ENCODE results near the gene ARHGAP32.

The ARHGAP32 gene

DNA sequence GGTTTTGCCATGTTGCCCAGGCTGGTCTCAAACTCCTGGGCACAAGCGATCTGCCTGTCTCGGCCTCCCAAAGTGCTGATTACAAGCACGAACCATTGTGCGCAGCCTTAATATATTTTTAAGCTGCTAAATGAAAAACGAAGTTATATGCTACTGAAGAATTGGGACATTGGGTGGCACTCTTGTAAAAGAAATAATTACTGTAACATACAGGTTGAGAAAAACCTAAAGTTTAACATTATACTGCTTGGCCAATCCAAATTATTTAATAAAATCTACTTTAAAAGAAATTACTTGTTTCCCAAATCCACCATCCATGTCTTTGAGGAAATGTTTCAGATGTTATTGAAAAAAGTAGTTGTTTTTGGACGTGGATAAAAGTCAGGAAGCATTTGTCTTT is 37.9 kb upstream of the ARHGAP32 start:
- POLR2A ChIA-PET = no interaction called here
- CTCF ChIA-PET = interaction anchor here (0.9 kb wide), 1 partner anchor 102 kb away, joined by 3 read pairs; no protein-coding TSS in a partner anchor
- no peak for DNase-seq (ENCODE audit: extremely low spot score)
- no peak for TF ChIP-seq CTCF (IDR thresholded peaks at IDR 0.05; ENCODE audit: control extremely low read depth, extremely low read depth, low read depth, missing control alignments)

DNA sequence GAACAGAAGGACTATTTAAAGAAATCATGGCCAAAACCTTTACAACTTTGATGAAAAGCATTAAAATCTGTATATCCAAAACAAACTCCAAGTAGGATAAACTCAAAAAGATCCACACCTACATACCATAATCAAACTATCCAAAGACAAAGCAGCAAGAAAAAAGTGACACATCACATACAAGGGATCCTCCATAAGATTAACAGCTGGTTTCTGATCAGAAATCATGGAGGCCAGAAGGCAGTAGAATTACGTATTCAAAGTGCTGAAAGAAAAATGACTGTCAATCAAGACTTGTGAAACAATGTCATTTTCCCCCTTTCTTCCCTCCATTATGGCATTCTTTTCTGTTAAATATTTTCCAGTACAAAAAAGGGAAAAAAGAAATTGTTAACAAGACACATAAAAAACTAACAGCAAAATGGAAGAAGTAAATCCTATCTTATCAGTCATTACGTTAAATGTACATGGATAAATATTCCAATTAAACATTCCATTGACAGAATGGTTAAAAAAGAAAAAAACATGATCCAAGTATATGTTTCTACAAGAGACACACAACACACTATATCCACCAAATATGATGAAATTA is 34.2 kb upstream of the ARHGAP32 start:
- CTCF ChIA-PET = no interaction called here

GRCh38 chr11:129225190-129225589 is 33.1 kb upstream of the ARHGAP32 start:
- TF ChIP-seq CTCF (IDR thresholded peaks at IDR 0.05; ENCODE audit: control extremely low read depth, extremely low read depth, low read depth, missing control alignments) = no peak
- POLR2A ChIA-PET = no interaction called here
- DNase-seq (ENCODE audit: extremely low spot score) = no peak
- CTCF ChIA-PET = no interaction called here

More for the DNA sequence above, 34.2 kb upstream of the ARHGAP32 start:
- TF ChIP-seq CTCF (IDR thresholded peaks at IDR 0.05; ENCODE audit: control extremely low read depth, extremely low read depth, low read depth, missing control alignments) = no peak
- no peak for DNase-seq (ENCODE audit: extremely low spot score)
- POLR2A ChIA-PET = no interaction called here

DNA sequence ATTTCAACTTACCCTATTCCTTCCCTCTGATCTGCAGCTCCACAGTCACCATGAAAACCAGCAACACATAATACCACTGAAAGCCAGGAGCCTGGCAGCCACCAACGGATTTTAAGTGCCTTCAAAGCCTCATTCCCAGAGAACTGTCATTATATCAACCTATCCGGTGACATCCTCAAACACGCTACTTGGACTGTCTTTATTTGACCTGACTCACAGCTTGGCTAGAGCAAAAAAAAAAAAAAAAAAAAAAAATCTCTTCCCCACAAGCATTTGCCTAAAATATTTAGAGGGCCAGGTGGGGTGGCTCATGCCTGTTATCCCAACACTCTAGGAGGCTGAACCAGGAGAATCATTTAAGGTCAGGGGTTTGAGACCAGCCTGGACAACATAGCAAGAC is 32.4 kb upstream of the ARHGAP32 start:
- POLR2A ChIA-PET = no interaction called here

DNA sequence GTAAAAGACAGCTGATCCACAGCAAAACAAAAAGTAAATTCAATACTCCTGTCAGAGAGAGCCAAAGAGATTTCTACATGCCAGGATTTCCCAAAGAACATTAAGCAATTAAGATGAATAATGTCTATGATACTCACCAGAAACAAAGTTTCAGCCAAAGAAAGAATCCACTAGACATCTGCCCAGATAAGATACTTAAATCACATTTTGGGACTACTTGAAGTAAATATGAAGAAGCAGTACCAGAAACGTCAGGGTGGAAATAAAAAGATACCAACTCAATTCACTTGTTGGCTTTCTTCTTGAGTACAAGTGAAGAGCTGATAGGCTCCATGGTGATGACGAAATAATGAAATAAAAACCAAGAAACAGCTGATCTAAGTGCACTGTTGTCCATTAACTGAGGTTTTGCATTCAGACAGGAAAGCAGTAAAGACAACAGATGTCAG is 31.6 kb upstream of the ARHGAP32 start:
- no peak for TF ChIP-seq CTCF (IDR thresholded peaks at IDR 0.05; ENCODE audit: control extremely low read depth, extremely low read depth, low read depth, missing control alignments)
- ChIA-PET CTCF (interaction anchor here (1.2 to 2.5 kb wide), 2 partner anchors 14 to 19 kb away, joined by 5 to 8 read pairs; no protein-coding TSS in a partner anchor), POLR2A (no interaction called here)
- DNase-seq (ENCODE audit: extremely low spot score) = no peak

More for the DNA sequence above, 32.4 kb upstream of the ARHGAP32 start:
- TF ChIP-seq CTCF (IDR thresholded peaks at IDR 0.05; ENCODE audit: control extremely low read depth, extremely low read depth, low read depth, missing control alignments) = no peak
- CTCF ChIA-PET = interaction anchor here (2.5 kb wide), 1 partner anchor 18 kb away, joined by 8 read pairs; no protein-coding TSS in a partner anchor
- DNase-seq (ENCODE audit: extremely low spot score) = no peak

DNA sequence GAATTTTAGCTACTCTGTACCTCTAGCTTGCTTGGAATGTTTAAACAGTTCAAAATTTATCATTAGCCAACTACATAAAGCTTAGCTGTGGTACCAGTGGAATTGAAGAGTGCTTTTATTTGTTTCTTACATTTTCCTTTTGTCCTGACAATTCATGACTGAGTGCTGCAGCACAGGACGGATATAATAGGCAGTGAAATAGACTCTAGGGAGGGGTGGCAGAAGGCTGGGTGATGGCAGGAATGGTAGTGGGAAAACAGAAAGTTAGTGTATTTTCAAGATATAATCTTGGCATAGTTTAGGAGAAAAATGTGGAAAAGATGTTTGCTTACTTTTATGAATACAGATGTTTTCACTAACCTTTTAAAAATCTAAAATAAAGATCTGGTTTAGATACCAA is 31.1 kb upstream of the ARHGAP32 start:
- TF ChIP-seq CTCF (IDR thresholded peaks at IDR 0.05; ENCODE audit: control extremely low read depth, extremely low read depth, low read depth, missing control alignments) = no peak
- CTCF ChIA-PET = interaction anchor here (1.2 to 2.5 kb wide), 2 partner anchors 13 to 19 kb away, joined by 5 to 8 read pairs; no protein-coding TSS in a partner anchor
- no peak for DNase-seq (ENCODE audit: extremely low spot score)

More for the DNA sequence above, 31.1 kb upstream of the ARHGAP32 start:
- POLR2A ChIA-PET = no interaction called here
